Hepatocyte (in vitro differentiated cells): Measurements from ENCODE around the gene TIAM1. TPM values are rescaled to one million over a fixed set of nuclear protein-coding genes. Genes with fewer than 3 reads are reported as not detected.

Experiments used
- DNase-seq: peaks from one replicate; pipeline ENCODE4 v3.0.0-alpha.2; 2016; ENCODE audit warnings: low spot score
- H2AFZ ChIP-seq: fragments of 200-600 bp; sonication (generic); 2 replicates; pipeline ENCODE4 v1.6.0; 2016; ENCODE audit warnings: antibody characterized with exemption, mild to moderate bottlenecking
- H3K27ac ChIP-seq: fragments of 200-600 bp; sonication (generic); 2 replicates; pipeline ENCODE4 v1.5.1; 2016; ENCODE audit warnings: mild to moderate bottlenecking
- H3K27me3 ChIP-seq: fragments of 200-600 bp; sonication (generic); 2 replicates; pipeline ENCODE4 v1.6.1; 2016
- H3K36me3 ChIP-seq: fragments of 200-600 bp; sonication (generic); replicated peaks from 2 replicates; pipeline ENCODE4 v1.5.1; 2016; ENCODE audit warnings: low read depth; ENCODE audit not compliant: insufficient read depth
- H3K4me1 ChIP-seq: fragments of 200-600 bp; sonication (generic); 2 replicates; pipeline ENCODE4 v1.5.1; 2016; ENCODE audit warnings: mild to moderate bottlenecking, moderate library complexity; ENCODE audit not compliant: insufficient read depth
- H3K4me2 ChIP-seq: fragments of 200-600 bp; sonication (generic); 2 replicates; pipeline ENCODE4 v1.6.0; 2016
- H3K4me3 ChIP-seq: fragments of 200-600 bp; sonication (generic); 2 replicates; pipeline ENCODE4 v1.5.1; 2016; ENCODE audit warnings: mild to moderate bottlenecking
- H3K79me2 ChIP-seq: fragments of 200-600 bp; sonication (generic); 2 replicates; pipeline ENCODE4 v1.6.0; 2017; ENCODE audit warnings: mild to moderate bottlenecking
- H3K9me2 ChIP-seq: fragments of 200-600 bp; sonication (generic); replicated peaks from 2 replicates; pipeline ENCODE4 v1.6.0; 2017; ENCODE audit warnings: mild to moderate bottlenecking; ENCODE audit not compliant: insufficient read depth
- H3K9me3 ChIP-seq: fragments of 200-600 bp; sonication (generic); 2 replicates; pipeline ENCODE4 v1.5.1; 2016; ENCODE audit warnings: low read depth, mild to moderate bottlenecking
- H4K20me1 ChIP-seq: fragments of 200-600 bp; sonication (generic); 2 replicates; pipeline ENCODE4 v1.6.0; 2016; ENCODE audit warnings: mild to moderate bottlenecking; ENCODE audit not compliant: insufficient read depth, poor library complexity, severe bottlenecking
- CTCF ChIP-seq: fragments of 200-600 bp; sonication (generic); IDR thresholded peaks from 2 replicates; pipeline ENCODE4 v1.5.1; 2016; ENCODE audit warnings: antibody characterized with exemption, mild to moderate bottlenecking; ENCODE audit not compliant: poor library complexity
- EZH2 ChIP-seq: fragments of 200-600 bp; sonication (generic); IDR thresholded peaks from 2 replicates; pipeline ENCODE4 v1.6.1; 2016; ENCODE audit warnings: antibody characterized with exemption, mild to moderate bottlenecking, borderline replicate concordance
- EZH2phosphoT487 ChIP-seq: fragments of 200-600 bp; sonication (generic); IDR thresholded peaks from one replicate; pipeline ENCODE4 v1.6.1; 2018; ENCODE audit warnings: antibody characterized with exemption, mild to moderate bottlenecking, low read depth, moderate library complexity; ENCODE audit not compliant: unreplicated experiment, severe bottlenecking
- whole genome bisulfite sequencing: methylation state at CpG from one replicate; pipeline ENCODE4 v1.1.6; 2016; ENCODE audit warnings: low lambda C conversion rate; ENCODE audit errors: missing lambda C conversion rate; 5-methylcytosine and 5-hydroxymethylcytosine counted together
- polyA plus RNA-seq: library from polyadenylated mRNA; unstranded; fragments of >200 nt; fragmentation: Nextera tagmentation; extraction: Ambion mirVana; gene quantifications from 2 replicates; pipeline ENCODE4 v1.2.1, GENCODE V29; 2016
- total RNA-seq: library from RNA; depleted of rRNA; stranded (reverse); fragments of >200 nt; gene quantifications from 2 replicates; pipeline ENCODE4 v1.2.3, GENCODE V29; 2014

Gene TIAM1
- total and polyA plus RNA-seq, 2 experiments from 2014 or later: 8.8 TPM

DNA sequence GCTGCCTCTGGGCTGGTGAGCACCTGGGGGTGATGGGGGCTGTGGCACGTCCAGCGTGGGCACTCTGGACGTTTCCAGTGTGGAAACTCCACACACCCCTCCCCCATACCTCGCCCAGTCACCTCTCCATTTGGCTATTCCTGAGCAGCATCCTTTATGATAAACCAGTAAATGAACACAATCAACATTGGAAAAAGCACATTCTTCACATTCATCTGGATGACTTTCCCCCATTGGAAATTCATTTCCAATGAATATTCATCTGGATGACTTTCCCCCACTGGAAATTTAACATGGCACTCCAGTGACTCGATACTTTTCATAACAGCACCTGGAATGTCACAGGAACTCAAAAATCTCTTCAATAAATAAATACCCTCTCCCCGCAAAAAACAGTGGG is 201.0 kb downstream of the TIAM1 start:
- no peak overlapping the region for H3K27ac ChIP-seq
- no peaks in the 10 kb centered on the region for H3K79me2 ChIP-seq
- 84% methylated on average over 6 of the region's 6 CpGs for WGBS

GRCh38 chr21:31142600-31142999 is 201.5 kb downstream of the TIAM1 start:
- no peaks in the 10 kb centered on the region for H4K20me1 ChIP-seq
- H3K9me2 ChIP-seq: no peaks in the 10 kb centered on the region
- no peaks in the 10 kb centered on the region for H3K79me2 ChIP-seq
- no peak for DNase-seq
- no peaks in the 10 kb centered on the region for H3K9me3 ChIP-seq
- no peaks in the 10 kb centered on the region for H3K36me3 ChIP-seq
- no peak overlapping the region for H3K4me2 ChIP-seq
- TF ChIP-seq EZH2phosphoT487: no peak
- TF ChIP-seq EZH2: no peak
- no peak overlapping the region for H3K27ac ChIP-seq
- H3K4me1 ChIP-seq: peaks cover 10% of the 10 kb centered on the region
- no peak overlapping the region for H3K4me3 ChIP-seq
- H2AFZ ChIP-seq: no peak overlapping the region
- no peaks in the 10 kb centered on the region for H3K27me3 ChIP-seq
- 84% methylated on average over 7 of the region's 7 CpGs for WGBS

More for the DNA sequence above, 201.0 kb downstream of the TIAM1 start:
- DNase-seq: no peak
- Histone ChIP-seq H3K36me3 (no peaks in the 10 kb centered on the region), H2AFZ (no peak overlapping the region), H3K9me2 (no peaks in the 10 kb centered on the region), H3K4me2 (no peak overlapping the region), H3K9me3 (no peaks in the 10 kb centered on the region), H4K20me1 (no peaks in the 10 kb centered on the region), H3K4me3 (no peak overlapping the region), H3K27me3 (no peaks in the 10 kb centered on the region), H3K4me1 (peaks cover 10% of the 10 kb centered on the region)
- TF ChIP-seq CTCF: no peak
- TF ChIP-seq EZH2: no peak
- TF ChIP-seq EZH2phosphoT487: no peak

DNA sequence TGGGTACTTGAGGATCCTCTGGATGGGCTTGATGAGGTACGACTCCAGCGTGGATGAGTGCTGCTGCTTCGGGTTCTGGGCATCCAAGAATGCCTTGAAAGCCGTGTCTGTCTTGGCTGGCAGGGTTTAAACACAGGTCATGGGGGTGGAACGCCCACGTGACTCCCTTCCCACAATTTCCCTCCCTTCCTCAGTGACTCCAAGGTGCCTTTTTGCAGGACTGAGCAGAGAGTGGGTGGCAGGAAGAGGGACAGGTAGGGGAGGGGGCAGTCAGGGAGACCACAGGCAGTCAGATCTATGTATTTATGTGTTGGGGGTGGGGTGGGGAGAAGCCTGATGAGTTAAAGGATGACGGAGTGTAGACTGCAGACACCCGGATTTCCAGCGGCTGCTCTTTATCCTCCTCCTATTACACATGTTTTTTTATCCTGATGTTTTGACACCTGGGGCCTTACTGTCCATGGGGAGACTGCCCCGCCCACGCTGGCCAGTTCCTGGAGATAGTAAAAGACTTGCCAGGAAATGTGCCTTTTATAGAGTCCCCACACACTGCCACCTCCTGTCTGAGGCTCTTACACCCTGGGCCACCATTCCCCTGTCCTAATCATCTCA is 202.6 kb downstream of the TIAM1 start:
- WGBS: 76% methylated on average over 11 of the region's 11 CpGs
- no peaks in the 10 kb centered on the region for H3K27me3 ChIP-seq

DNA sequence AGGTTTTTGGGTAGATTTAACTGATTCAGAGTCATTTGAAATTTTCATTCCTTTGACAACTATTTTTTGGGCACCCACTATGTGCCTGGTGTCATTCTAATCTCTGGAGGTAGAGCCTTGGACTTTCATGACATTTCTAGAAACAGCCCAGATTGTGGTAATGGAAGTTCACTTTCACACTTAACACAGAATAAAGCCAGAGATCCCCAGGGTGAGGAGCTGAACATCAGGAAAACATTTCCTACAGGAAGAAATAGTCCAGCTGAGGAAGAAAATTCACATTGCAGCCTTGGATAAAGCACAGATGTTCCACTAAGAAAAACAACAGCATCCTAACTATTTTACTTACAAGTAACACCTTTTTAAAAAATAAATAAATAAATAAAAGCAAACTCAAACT is 203.4 kb downstream of the TIAM1 start:
- H3K27ac ChIP-seq: no peak overlapping the region
- no peaks in the 10 kb centered on the region for H3K27me3 ChIP-seq
- TF ChIP-seq CTCF (no peak), EZH2phosphoT487 (no peak), EZH2 (no peak)
- no peak overlapping the region for H2AFZ ChIP-seq
- no peaks in the 10 kb centered on the region for H3K79me2 ChIP-seq
- no peak overlapping the region for H3K4me2 ChIP-seq
- no peak for DNase-seq
- H3K36me3 ChIP-seq: no peaks in the 10 kb centered on the region
- peaks cover 8% of the 10 kb centered on the region for H3K4me1 ChIP-seq
- H4K20me1 ChIP-seq: no peaks in the 10 kb centered on the region
- H3K9me2 ChIP-seq: no peaks in the 10 kb centered on the region
- no peak overlapping the region for H3K4me3 ChIP-seq
- H3K9me3 ChIP-seq: no peaks in the 10 kb centered on the region

More for the DNA sequence above, 202.6 kb downstream of the TIAM1 start:
- H3K27ac ChIP-seq: no peak overlapping the region
- H3K36me3 ChIP-seq: no peaks in the 10 kb centered on the region
- TF ChIP-seq CTCF: no peak
- no peak for TF ChIP-seq EZH2
- TF ChIP-seq EZH2phosphoT487: no peak
- no peak overlapping the region for H2AFZ ChIP-seq
- no peaks in the 10 kb centered on the region for H3K79me2 ChIP-seq
- no peak overlapping the region for H3K4me3 ChIP-seq
- no peaks in the 10 kb centered on the region for H3K9me2 ChIP-seq
- no peaks in the 10 kb centered on the region for H4K20me1 ChIP-seq
- no peak for DNase-seq
- H3K4me2 ChIP-seq: no peak overlapping the region
- H3K9me3 ChIP-seq: no peaks in the 10 kb centered on the region
- H3K4me1 ChIP-seq: peaks cover 10% of the 10 kb centered on the region
